ENCODE measurements around the gene CFAP157. TPM values are rescaled to one million over a fixed set of nuclear protein-coding genes. Genes with fewer than 3 reads are reported as not detected.

The CFAP157 gene
- total and polyA plus RNA-seq, 12 donors = 0.11 to 0.94 (median 0.29) TPM; not detected in 5

GRCh38 chr9:127724012-127724411, 17.2 kb downstream of the CFAP157 start:
- no peaks in the 10 kb centered on the region for H3K27me3 ChIP-seq
- no peak for DNase-seq
- intact Hi-C loops (cut with DNase I) = no loop called here
- 46 to 63% (median 61%) methylated on average over 14 to 23 of the region's 23 CpGs for whole genome bisulfite sequencing, 4 donors
- H3K36me3 ChIP-seq (replicated peaks in 1 of 2) = no peaks in the 10 kb centered on the region
- no peaks in the 10 kb centered on the region for H3K4me1 ChIP-seq (replicated peaks in 1 of 2)
- H3K9me3 ChIP-seq (replicated peaks in 1 of 3) = no peaks in the 10 kb centered on the region
- no peak for TF ChIP-seq POLR2A (IDR thresholded peaks at IDR 0.05)
- TF ChIP-seq CTCF (IDR thresholded peaks at IDR 0.05) = no peak
- H3K4me3 ChIP-seq = no peak overlapping the region
- H3K27ac ChIP-seq = no peak overlapping the region

GRCh38 chr9:127726871-127727270, 20.1 kb downstream of the CFAP157 start:
- H3K4me3 ChIP-seq = no peak overlapping the region
- TF ChIP-seq POLR2A (IDR thresholded peaks at IDR 0.05) (no peak), CTCF (IDR thresholded peaks at IDR 0.05) (no peak)
- H3K4me1 ChIP-seq (replicated peaks in 1 of 2) = peaks cover 0 to 5% of the 10 kb centered on the region in 2 donors
- peaks cover 0 to 7% of the 10 kb centered on the region in 2 donors for H3K36me3 ChIP-seq (replicated peaks in 1 of 2)
- no peak overlapping the region for H3K27ac ChIP-seq
- no peak for DNase-seq
- H3K27me3 ChIP-seq = no peaks in the 10 kb centered on the region
- intact Hi-C loops (cut with DNase I) = no loop called here
- no peaks in the 10 kb centered on the region for H3K9me3 ChIP-seq (replicated peaks in 1 of 3)
- WGBS, 4 donors = 73 to 94% (median 83%) methylated on average over 3 to 8 of the region's 8 CpGs

- intact Hi-C loops (cut with DNase I) = no loop called here
- 91 to 93% (median 92%) methylated on average over 5 to 8 of the region's 8 CpGs for WGBS, 4 donors
- DNase-seq = no peak
- Histone ChIP-seq H3K9me3 (replicated peaks in 1 of 3) (no peaks in the 10 kb centered on the region), H3K4me1 (replicated peaks in 1 of 2) (peaks cover 0 to 6% of the 10 kb centered on the region in 2 donors), H3K4me3 (no peak overlapping the region), H3K36me3 (replicated peaks in 1 of 2) (peaks cover 0 to 20% of the 10 kb centered on the region in 2 donors), H3K27me3 (no peaks in the 10 kb centered on the region), H3K27ac (no peak overlapping the region)
- TF ChIP-seq POLR2A (IDR thresholded peaks at IDR 0.05) = no peak
- TF ChIP-seq CTCF (IDR thresholded peaks at IDR 0.05) = no peak
These were observed 22.0 kb downstream of the CFAP157 start for GRCh38 chr9:127728808-127729207.

- no peak for TF ChIP-seq POLR2A (IDR thresholded peaks at IDR 0.05)
- TF ChIP-seq CTCF (IDR thresholded peaks at IDR 0.05) = no peak
- WGBS, 4 donors = 89 to 93% (median 91%) methylated on average over 13 to 18 of the region's 18 CpGs
- no peak overlapping the region for H3K4me3 ChIP-seq
- no peak overlapping the region for H3K27ac ChIP-seq
- DNase-seq = no peak
- H3K27me3 ChIP-seq = no peaks in the 10 kb centered on the region
- H3K4me1 ChIP-seq (replicated peaks in 1 of 2) = peaks cover 6 to 13% of the 10 kb centered on the region in 2 donors
- H3K9me3 ChIP-seq (replicated peaks in 1 of 3) = no peaks in the 10 kb centered on the region
- intact Hi-C loops (cut with DNase I) = loop anchor here (5.0 to 10.0 kb wide), 3 partner anchors 137 to 225 kb away; no protein-coding TSS in a partner anchor
- peaks cover 0 to 20% of the 10 kb centered on the region in 2 donors for H3K36me3 ChIP-seq (replicated peaks in 1 of 2)
These were observed 22.9 kb downstream of the CFAP157 start for GRCh38 chr9:127729522-127730256.
